ENCODE data around the gene NR6A1.

Gene NR6A1

DNA sequence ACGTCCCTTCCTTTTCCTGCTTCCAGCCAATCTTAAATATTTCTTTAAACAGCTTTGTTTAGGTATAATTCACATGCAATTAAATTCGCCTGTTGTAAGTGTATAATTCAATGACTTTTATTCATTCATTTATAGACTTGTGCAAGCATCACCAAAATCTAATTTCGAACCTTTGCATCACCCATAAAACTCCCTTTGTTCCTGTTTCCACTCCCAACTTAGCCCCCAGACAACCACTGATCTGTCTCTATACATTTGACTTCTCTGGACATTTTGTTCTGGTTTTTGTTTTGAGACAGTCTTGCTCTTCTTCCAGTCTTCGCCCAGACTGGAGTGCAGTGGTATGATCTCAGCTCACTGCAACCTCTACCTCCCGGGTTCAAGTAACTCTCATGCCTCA, 71.5 kb downstream of the NR6A1 start:
- H4K5ac ChIP-seq (ENCODE audit: low read length) = no peak overlapping the region
- no peak overlapping the region for H2BK120ac ChIP-seq (ENCODE audit: low read depth, low read length)
- H3K4me2 ChIP-seq (ENCODE audit: low read length) = no peak overlapping the region
- H3K79me1 ChIP-seq (ENCODE audit: low read length) = no peaks in the 10 kb centered on the region
- H3K27me3 ChIP-seq (ENCODE audit: insufficient read depth, low read length, poor library complexity) = no peaks in the 10 kb centered on the region
- H2AK5ac ChIP-seq (ENCODE audit: low read length) = no peak overlapping the region
- H3K18ac ChIP-seq (ENCODE audit: low read length) = no peak overlapping the region
- no peak for DNase-seq
- no peak overlapping the region for H3K56ac ChIP-seq (ENCODE audit: low read length)
- H2BK5ac ChIP-seq (ENCODE audit: low read length) = no peak overlapping the region
- peaks cover 5% of the 10 kb centered on the region for H3K4me1 ChIP-seq (ENCODE audit: control insufficient read depth, low read depth, low read length)
- H3K27ac ChIP-seq (ENCODE audit: low read depth, low read length) = no peak overlapping the region
- peaks cover 2% of the 10 kb centered on the region for H3K79me2 ChIP-seq (ENCODE audit: control insufficient read depth, insufficient read depth, low read length)
- H3K9ac ChIP-seq (ENCODE audit: low read length) = no peak overlapping the region
- H3K4ac ChIP-seq (ENCODE audit: low read depth, low read length) = no peak overlapping the region
- H4K8ac ChIP-seq (ENCODE audit: low read depth, low read length) = no peak overlapping the region
- no peak overlapping the region for H3K23ac ChIP-seq (ENCODE audit: low read length)
- no peak overlapping the region for H3K4me3 ChIP-seq (ENCODE audit: low read length)
- WGBS (ENCODE audit: extremely low coverage, insufficient coverage, low lambda C conversion rate) = no CpG with 5 or more reads among the region's 5 CpGs
- H2BK15ac ChIP-seq (replicated peaks; ENCODE audit: low read depth) = no peak overlapping the region
- no peaks in the 10 kb centered on the region for H3K36me3 ChIP-seq (ENCODE audit: control insufficient read depth, insufficient read depth, low read length)

DNA sequence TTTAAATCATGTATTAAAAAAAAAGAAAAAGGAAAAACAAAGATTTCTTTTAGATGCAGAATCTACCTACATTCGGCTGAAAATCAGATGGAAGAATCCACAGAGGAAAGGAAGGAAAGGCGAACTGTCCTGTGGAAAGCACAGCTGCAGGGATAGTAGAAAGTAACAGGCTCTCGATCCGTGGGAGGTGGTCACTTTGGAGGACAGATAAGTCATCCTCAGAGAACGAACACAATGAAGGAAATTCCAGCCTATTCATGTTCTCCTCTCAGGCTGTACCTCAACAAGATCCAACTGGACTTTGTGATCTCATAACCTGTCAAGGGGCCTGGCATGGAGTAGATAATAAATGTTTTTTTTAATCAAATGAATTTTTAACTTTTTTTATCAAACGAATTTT, 72.8 kb downstream of the NR6A1 start:
- no peak overlapping the region for H2BK15ac ChIP-seq (replicated peaks; ENCODE audit: low read depth)
- H3K18ac ChIP-seq (ENCODE audit: low read length) = no peak overlapping the region
- no peak overlapping the region for H2AK5ac ChIP-seq (ENCODE audit: low read length)
- peaks cover 5% of the 10 kb centered on the region for H3K4me1 ChIP-seq (ENCODE audit: control insufficient read depth, low read depth, low read length)
- no peak overlapping the region for H3K27ac ChIP-seq (ENCODE audit: low read depth, low read length)
- no peak overlapping the region for H2BK120ac ChIP-seq (ENCODE audit: low read depth, low read length)
- H3K23ac ChIP-seq (ENCODE audit: low read length) = no peak overlapping the region
- H4K8ac ChIP-seq (ENCODE audit: low read depth, low read length) = no peak overlapping the region
- H3K4me2 ChIP-seq (ENCODE audit: low read length) = no peak overlapping the region
- DNase-seq = peak; percentile 47
- no peaks in the 10 kb centered on the region for H3K36me3 ChIP-seq (ENCODE audit: control insufficient read depth, insufficient read depth, low read length)
- H2BK5ac ChIP-seq (ENCODE audit: low read length) = no peak overlapping the region
- no peak overlapping the region for H3K9ac ChIP-seq (ENCODE audit: low read length)
- H4K5ac ChIP-seq (ENCODE audit: low read length) = no peak overlapping the region
- WGBS (ENCODE audit: extremely low coverage, insufficient coverage, low lambda C conversion rate) = 83% methylated on average over 1 of the region's 6 CpGs
- H3K4ac ChIP-seq (ENCODE audit: low read depth, low read length) = no peak overlapping the region
- no peak overlapping the region for H3K4me3 ChIP-seq (ENCODE audit: low read length)
- H3K79me2 ChIP-seq (ENCODE audit: control insufficient read depth, insufficient read depth, low read length) = peaks cover 2% of the 10 kb centered on the region
- peak overlapping the region; percentile 9 for H3K56ac ChIP-seq (ENCODE audit: low read length)
- no peaks in the 10 kb centered on the region for H3K27me3 ChIP-seq (ENCODE audit: insufficient read depth, low read length, poor library complexity)
- peaks cover 1% of the 10 kb centered on the region for H3K79me1 ChIP-seq (ENCODE audit: low read length)

DNA sequence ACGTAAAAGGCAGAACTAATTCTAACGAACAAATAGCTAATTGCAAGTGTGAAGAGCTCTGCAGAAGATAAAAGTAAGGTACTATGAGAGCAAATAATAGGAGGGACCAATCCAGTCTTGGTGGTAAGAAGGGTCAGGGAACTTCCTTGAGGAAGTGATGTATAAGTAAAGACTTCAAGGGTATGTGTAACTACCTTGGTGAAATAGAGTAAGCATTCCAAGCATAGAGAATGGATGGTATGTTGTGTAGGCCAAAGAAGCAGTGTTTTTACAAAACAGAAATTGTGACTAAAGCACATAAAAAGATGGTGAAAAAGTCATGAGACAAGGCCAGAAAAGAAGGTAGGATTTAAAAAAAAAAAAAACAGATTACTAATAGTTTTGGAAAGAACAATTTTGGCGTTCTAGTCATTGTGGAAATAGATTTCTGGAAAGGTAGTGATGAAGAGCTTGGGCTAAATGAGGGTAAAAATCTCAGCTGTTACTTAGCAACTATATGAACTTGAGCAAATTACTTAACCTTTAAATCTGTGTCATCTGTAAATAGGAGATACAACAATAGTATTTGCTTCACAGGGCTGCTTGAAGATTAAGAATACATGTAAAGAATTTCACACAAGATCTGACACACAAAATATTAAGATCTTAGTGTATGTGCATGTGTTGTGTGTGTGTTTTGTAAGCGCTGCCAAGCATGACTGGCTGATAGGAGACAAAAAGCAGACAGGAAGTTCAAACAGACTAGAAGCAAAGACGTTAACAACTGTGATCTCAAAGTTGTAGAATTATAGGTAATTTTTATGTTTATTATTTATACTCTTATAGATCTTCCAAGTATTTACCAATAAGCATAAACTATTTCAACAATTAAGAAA, 73.5 kb downstream of the NR6A1 start:
- H3K4me2 ChIP-seq (ENCODE audit: low read length) = no peak overlapping the region
- H3K4ac ChIP-seq (ENCODE audit: low read depth, low read length) = no peak overlapping the region
- WGBS (ENCODE audit: extremely low coverage, insufficient coverage, low lambda C conversion rate) = no CpG with 5 or more reads among the region's 5 CpGs
- H2BK120ac ChIP-seq (ENCODE audit: low read depth, low read length) = no peak overlapping the region
- H3K4me3 ChIP-seq (ENCODE audit: low read length) = no peak overlapping the region
- H3K79me1 ChIP-seq (ENCODE audit: low read length) = peaks cover 2% of the 10 kb centered on the region
- H2BK15ac ChIP-seq (replicated peaks; ENCODE audit: low read depth) = no peak overlapping the region
- no peak overlapping the region for H4K5ac ChIP-seq (ENCODE audit: low read length)
- H2AK5ac ChIP-seq (ENCODE audit: low read length) = no peak overlapping the region
- no peaks in the 10 kb centered on the region for H3K36me3 ChIP-seq (ENCODE audit: control insufficient read depth, insufficient read depth, low read length)
- no peak overlapping the region for H3K27ac ChIP-seq (ENCODE audit: low read depth, low read length)
- H3K27me3 ChIP-seq (ENCODE audit: insufficient read depth, low read length, poor library complexity) = no peaks in the 10 kb centered on the region
- H2BK5ac ChIP-seq (ENCODE audit: low read length) = no peak overlapping the region
- DNase-seq = peak; percentile 44
- no peak overlapping the region for H3K18ac ChIP-seq (ENCODE audit: low read length)
- H3K9ac ChIP-seq (ENCODE audit: low read length) = no peak overlapping the region
- H3K4me1 ChIP-seq (ENCODE audit: control insufficient read depth, low read depth, low read length) = peaks cover 5% of the 10 kb centered on the region
- no peak overlapping the region for H3K23ac ChIP-seq (ENCODE audit: low read length)
- H3K79me2 ChIP-seq (ENCODE audit: control insufficient read depth, insufficient read depth, low read length) = peaks cover 2% of the 10 kb centered on the region
- no peak overlapping the region for H4K8ac ChIP-seq (ENCODE audit: low read depth, low read length)
- no peak overlapping the region for H3K56ac ChIP-seq (ENCODE audit: low read length)

DNA sequence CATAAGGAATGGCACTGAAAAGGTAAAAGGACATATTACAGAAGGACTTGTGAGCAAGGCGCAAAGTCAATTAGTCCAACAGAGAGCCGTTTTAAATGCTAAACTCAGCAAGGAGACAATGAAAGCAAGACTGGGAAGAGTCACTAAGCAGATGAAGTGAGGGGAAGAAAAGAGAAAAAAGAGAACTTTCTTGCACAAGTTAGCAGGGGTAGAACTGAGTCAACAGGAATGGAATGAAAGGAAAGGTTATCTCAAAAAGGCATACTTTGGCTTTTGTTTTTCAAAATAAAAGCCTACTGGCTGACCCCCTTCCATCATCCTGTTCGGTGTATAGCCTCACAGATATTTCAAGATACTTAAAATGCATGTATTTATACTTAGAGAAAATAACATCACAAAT, 75.0 kb downstream of the NR6A1 start:
- no peak overlapping the region for H3K4me3 ChIP-seq (ENCODE audit: low read length)
- H3K27ac ChIP-seq (ENCODE audit: low read depth, low read length) = no peak overlapping the region
- H3K4ac ChIP-seq (ENCODE audit: low read depth, low read length) = no peak overlapping the region
- peaks cover 2% of the 10 kb centered on the region for H3K79me1 ChIP-seq (ENCODE audit: low read length)
- H2BK120ac ChIP-seq (ENCODE audit: low read depth, low read length) = no peak overlapping the region
- peaks cover 5% of the 10 kb centered on the region for H3K4me1 ChIP-seq (ENCODE audit: control insufficient read depth, low read depth, low read length)
- H4K5ac ChIP-seq (ENCODE audit: low read length) = no peak overlapping the region
- no peaks in the 10 kb centered on the region for H3K36me3 ChIP-seq (ENCODE audit: control insufficient read depth, insufficient read depth, low read length)
- H2BK5ac ChIP-seq (ENCODE audit: low read length) = no peak overlapping the region
- no peak overlapping the region for H3K4me2 ChIP-seq (ENCODE audit: low read length)
- H2AK5ac ChIP-seq (ENCODE audit: low read length) = no peak overlapping the region
- peaks cover 2% of the 10 kb centered on the region for H3K79me2 ChIP-seq (ENCODE audit: control insufficient read depth, insufficient read depth, low read length)
- H2BK15ac ChIP-seq (replicated peaks; ENCODE audit: low read depth) = no peak overlapping the region
- H4K8ac ChIP-seq (ENCODE audit: low read depth, low read length) = no peak overlapping the region
- no peak overlapping the region for H3K18ac ChIP-seq (ENCODE audit: low read length)
- H3K56ac ChIP-seq (ENCODE audit: low read length) = no peak overlapping the region
- WGBS (ENCODE audit: extremely low coverage, insufficient coverage, low lambda C conversion rate) = no CpG with 5 or more reads among the region's 3 CpGs
- peak; percentile 49 for DNase-seq
- no peak overlapping the region for H3K23ac ChIP-seq (ENCODE audit: low read length)
- H3K9ac ChIP-seq (ENCODE audit: low read length) = no peak overlapping the region
- H3K27me3 ChIP-seq (ENCODE audit: insufficient read depth, low read length, poor library complexity) = no peaks in the 10 kb centered on the region

DNA sequence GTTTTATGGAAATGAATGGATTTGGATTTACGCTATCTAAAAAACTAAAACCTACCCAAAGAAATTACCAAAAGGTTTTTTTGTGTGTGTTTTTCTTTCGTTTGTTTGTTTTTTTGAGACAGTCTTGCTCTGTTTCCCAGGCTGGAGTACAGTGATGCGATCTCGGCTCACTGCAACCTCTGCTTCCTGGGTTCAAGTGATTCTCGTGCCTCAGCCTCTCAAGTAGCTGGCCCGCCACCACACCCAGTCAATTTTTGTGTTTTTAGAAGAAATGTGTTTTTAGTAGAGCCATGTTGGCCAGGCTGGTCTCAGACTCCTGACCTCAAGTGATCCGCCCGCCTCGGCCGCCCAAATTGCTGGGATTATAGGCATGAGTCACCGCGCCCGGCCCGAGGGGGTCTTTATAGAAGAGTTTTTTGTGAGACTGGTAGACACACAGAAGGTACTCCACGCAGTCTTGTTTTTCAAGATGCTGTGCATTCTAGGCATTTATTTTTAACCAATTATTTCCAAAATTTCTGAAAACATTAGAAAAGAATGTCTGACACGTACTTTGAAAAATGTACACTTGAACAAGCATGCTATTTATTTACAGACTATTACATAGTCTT, 75.7 kb downstream of the NR6A1 start:
- no peak overlapping the region for H2BK120ac ChIP-seq (ENCODE audit: low read depth, low read length)
- H3K79me2 ChIP-seq (ENCODE audit: control insufficient read depth, insufficient read depth, low read length) = peaks cover 2% of the 10 kb centered on the region
- H4K5ac ChIP-seq (ENCODE audit: low read length) = no peak overlapping the region
- no peaks in the 10 kb centered on the region for H3K27me3 ChIP-seq (ENCODE audit: insufficient read depth, low read length, poor library complexity)
- no CpG with 5 or more reads among the region's 16 CpGs for WGBS (ENCODE audit: extremely low coverage, insufficient coverage, low lambda C conversion rate)
- H2BK15ac ChIP-seq (replicated peaks; ENCODE audit: low read depth) = no peak overlapping the region
- H3K4me3 ChIP-seq (ENCODE audit: low read length) = no peak overlapping the region
- DNase-seq = no peak
- H3K79me1 ChIP-seq (ENCODE audit: low read length) = peaks cover 2% of the 10 kb centered on the region
- no peak overlapping the region for H3K9ac ChIP-seq (ENCODE audit: low read length)
- H3K4me1 ChIP-seq (ENCODE audit: control insufficient read depth, low read depth, low read length) = peaks cover 5% of the 10 kb centered on the region
- no peaks in the 10 kb centered on the region for H3K36me3 ChIP-seq (ENCODE audit: control insufficient read depth, insufficient read depth, low read length)
- H3K4ac ChIP-seq (ENCODE audit: low read depth, low read length) = no peak overlapping the region
- no peak overlapping the region for H3K27ac ChIP-seq (ENCODE audit: low read depth, low read length)
- no peak overlapping the region for H3K18ac ChIP-seq (ENCODE audit: low read length)
- H2BK5ac ChIP-seq (ENCODE audit: low read length) = no peak overlapping the region
- no peak overlapping the region for H4K8ac ChIP-seq (ENCODE audit: low read depth, low read length)
- no peak overlapping the region for H2AK5ac ChIP-seq (ENCODE audit: low read length)
- no peak overlapping the region for H3K23ac ChIP-seq (ENCODE audit: low read length)
- no peak overlapping the region for H3K56ac ChIP-seq (ENCODE audit: low read length)
- H3K4me2 ChIP-seq (ENCODE audit: low read length) = no peak overlapping the region

All from mesendoderm (in vitro differentiated cells).